CD4-positive, alpha-beta T cell (primary cell): Measurements from ENCODE around the gene PSG4. TPM values are rescaled to one million over a fixed set of nuclear protein-coding genes. Genes with fewer than 3 reads are reported as not detected.
"Not testable (repeated sequence)": the region's sequence is repeated elsewhere in the genome, so short reads cannot be mapped to it uniquely, and the experiment has no call there.

Experiments
- ATAC-seq: fragments of 200-7000 bp; cut with Tn5 transposase; one replicate; pipeline ENCODE4 v1.10.0; 2022; ENCODE audit warnings: mild to moderate bottlenecking; ENCODE audit not compliant: poor library complexity
- CTCF ChIA-PET: fragments of 350-600 bp; sonication (Branson Sonifier 250); formaldehyde crosslinking; loops from one replicate; lab custom pipeline; 2021; ENCODE audit warnings: antibody characterized with exemption, inconsistent platforms; lab: Charles Lee
- POLR2A ChIA-PET: fragments of 350-600 bp; sonication (Branson Sonifier 250); formaldehyde crosslinking; loops from one replicate; lab custom pipeline; 2021; ENCODE audit warnings: antibody characterized with exemption, inconsistent platforms; lab: Charles Lee
- DNase-seq, 14 experiments: peaks; one replicate each; pipeline ENCODE4 v3.0.0-alpha.2; 2013 to 2020; ENCODE audit warnings: mixed read lengths in 2 of 14
- H3K27ac ChIP-seq, 2 donors: one replicate each; pipeline versions ENCODE4 v1.5.1 to v1.7.0; 2013; ENCODE audit warnings: low read length in 2 of 2, low read depth in 1 of 2, mild to moderate bottlenecking in 1 of 2
- H3K27me3 ChIP-seq, 2 experiments: 1 replicate in 1 of 2; 2 replicates in 1 of 2; pipeline versions ENCODE4 v1.6.1 to v1.7.0; 2013; ENCODE audit warnings: low read length in 2 of 2, control low read depth in 1 of 2, mild to moderate bottlenecking in 1 of 2, moderate library complexity in 1 of 2; ENCODE audit not compliant: insufficient read depth in 2 of 2, control insufficient read depth in 1 of 2
- H3K36me3 ChIP-seq: one replicate; pipeline ENCODE4 v1.6.1; 2013; ENCODE audit warnings: low read length, control low read depth; ENCODE audit not compliant: insufficient read depth
- H3K4me1 ChIP-seq: one replicate; pipeline ENCODE4 v1.6.1; 2013; ENCODE audit warnings: low read length, control low read depth; ENCODE audit not compliant: insufficient read depth
- H3K4me3 ChIP-seq: one replicate; pipeline ENCODE4 v1.5.1; 2013; ENCODE audit warnings: mild to moderate bottlenecking, low read length, moderate library complexity
- H3K9me3 ChIP-seq, 2 experiments: 1 replicate in 1 of 2; 2 replicates in 1 of 2; pipeline versions ENCODE4 v1.6.1 to v1.7.0; 2013; ENCODE audit warnings: low read length in 2 of 2, mild to moderate bottlenecking in 2 of 2, control low read depth in 1 of 2, moderate library complexity in 1 of 2; ENCODE audit not compliant: control insufficient read depth in 1 of 2, insufficient read depth in 1 of 2
- H3K27ac Mint-ChIP-seq: one replicate; pipeline ENCODE4 v1.8.0; 2020; ENCODE audit warnings: mixed read lengths
- H3K27me3 Mint-ChIP-seq: one replicate; pipeline ENCODE4 v1.8.0; 2021; ENCODE audit warnings: mixed read lengths
- H3K36me3 Mint-ChIP-seq: one replicate; pipeline ENCODE4 v1.8.0; 2021; ENCODE audit warnings: low read depth, mixed read lengths
- H3K4me1 Mint-ChIP-seq: one replicate; pipeline ENCODE4 v1.8.0; 2021; ENCODE audit warnings: low read depth, mixed read lengths
- H3K4me3 Mint-ChIP-seq: one replicate; pipeline ENCODE4 v1.8.0; 2020; ENCODE audit warnings: mild to moderate bottlenecking, mixed read lengths
- H3K9me3 Mint-ChIP-seq: one replicate; pipeline ENCODE4 v1.8.0; 2020; ENCODE audit warnings: mixed read lengths
- intact Hi-C, 2 experiments: fragments of 100-400 bp; cut with DNase I in 1 of 2; cut with micrococcal nuclease in 1 of 2; formaldehyde crosslinking; loops; one replicate each; pipeline versions ENCODE4 v1.15.1 to v1.9.0; 2023 to 2025; cut with DNase I, micrococcal nuclease
- total RNA-seq, 174 experiments: library from RNA in 2 of 174; stranded (reverse) in 2 of 174; gene quantifications; one replicate each; pipeline ENCODE4 v1.2.3 and lab custom pipeline; 2021 to 2026

The PSG4 gene
- total RNA-seq, 2 experiments from 2014 or later = not detected

DNA sequence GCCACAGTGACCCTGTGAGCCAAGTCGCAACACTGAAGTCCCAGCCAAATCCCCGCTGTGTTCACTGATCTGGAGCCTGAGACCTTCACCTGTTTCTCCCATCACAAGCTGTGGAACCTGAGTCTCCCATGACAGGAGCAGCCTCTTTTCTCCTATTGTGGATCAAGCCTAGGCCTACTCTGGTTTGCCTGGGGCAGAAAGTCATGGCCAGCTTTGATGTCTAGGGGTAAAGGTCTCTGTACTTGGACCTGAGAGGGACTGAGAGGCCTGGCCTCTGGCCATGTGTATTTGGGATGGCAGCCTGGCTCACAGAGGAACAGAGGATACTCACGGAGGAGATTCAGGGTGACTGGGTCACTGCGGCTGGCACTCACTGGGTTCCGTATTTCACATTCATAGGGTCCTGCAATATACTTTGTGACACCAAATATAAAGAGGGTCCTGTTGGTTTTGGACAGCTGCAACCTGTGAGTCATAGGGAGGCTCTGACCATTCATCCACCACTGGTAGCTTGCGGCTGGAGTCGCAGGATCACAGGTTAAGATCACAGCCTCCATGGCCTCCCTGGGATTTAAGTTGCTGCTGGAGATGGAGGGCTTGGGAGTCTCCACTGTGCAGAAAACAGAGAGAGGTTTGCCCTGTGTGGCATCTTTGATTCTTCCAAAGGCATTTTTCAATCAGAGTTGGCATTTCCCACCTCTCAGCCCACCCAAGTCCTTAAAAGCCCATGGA, 7.6 kb downstream of the PSG4 start:
- H3K36me3 ChIP-seq, H3K4me1 Mint-ChIP-seq, H3K36me3 Mint-ChIP-seq, H3K4me1 ChIP-seq, H3K4me3 ChIP-seq, H3K4me3 Mint-ChIP-seq, H3K27ac Mint-ChIP-seq, intact Hi-C loops, DNase-seq, H3K9me3 Mint-ChIP-seq, ATAC-seq, CTCF ChIA-PET, POLR2A ChIA-PET, H3K27me3 ChIP-seq, H3K9me3 ChIP-seq, H3K27ac ChIP-seq: not testable (repeated sequence)
- peaks cover 14% of the 10 kb centered on the region for H3K27me3 Mint-ChIP-seq

DNA sequence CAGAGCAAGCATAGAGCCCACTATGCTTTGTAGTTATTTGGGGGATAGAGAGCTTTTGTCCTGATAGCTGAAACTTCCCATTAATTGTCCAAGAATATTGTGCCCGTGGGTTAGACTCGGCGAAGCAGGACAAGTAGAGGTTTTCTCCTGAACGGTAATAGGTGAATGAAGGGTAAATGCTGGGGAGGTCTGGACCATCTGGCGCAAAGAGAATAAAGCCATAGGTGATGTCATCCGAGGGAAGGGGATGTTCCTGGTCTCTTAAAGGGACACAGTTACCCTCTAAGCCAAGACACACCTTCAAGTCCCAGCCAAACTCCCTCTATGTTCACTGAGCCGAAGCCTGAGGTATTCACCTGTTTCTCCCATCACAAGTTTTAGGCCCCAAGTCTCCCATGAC, 11.0 kb downstream of the PSG4 start:
- POLR2A ChIA-PET, H3K4me1 ChIP-seq, H3K4me1 Mint-ChIP-seq, H3K9me3 Mint-ChIP-seq, ATAC-seq, H3K27ac Mint-ChIP-seq, H3K36me3 ChIP-seq, H3K36me3 Mint-ChIP-seq, H3K4me3 ChIP-seq, H3K27ac ChIP-seq, CTCF ChIA-PET, H3K9me3 ChIP-seq, DNase-seq, H3K4me3 Mint-ChIP-seq, H3K27me3 ChIP-seq: not testable (repeated sequence)
- intact Hi-C loops = loop anchor here (2.0 kb wide), 2 partner anchors 66 to 68 kb away; no protein-coding TSS in a partner anchor
- peaks cover 37% of the 10 kb centered on the region for H3K27me3 Mint-ChIP-seq

DNA sequence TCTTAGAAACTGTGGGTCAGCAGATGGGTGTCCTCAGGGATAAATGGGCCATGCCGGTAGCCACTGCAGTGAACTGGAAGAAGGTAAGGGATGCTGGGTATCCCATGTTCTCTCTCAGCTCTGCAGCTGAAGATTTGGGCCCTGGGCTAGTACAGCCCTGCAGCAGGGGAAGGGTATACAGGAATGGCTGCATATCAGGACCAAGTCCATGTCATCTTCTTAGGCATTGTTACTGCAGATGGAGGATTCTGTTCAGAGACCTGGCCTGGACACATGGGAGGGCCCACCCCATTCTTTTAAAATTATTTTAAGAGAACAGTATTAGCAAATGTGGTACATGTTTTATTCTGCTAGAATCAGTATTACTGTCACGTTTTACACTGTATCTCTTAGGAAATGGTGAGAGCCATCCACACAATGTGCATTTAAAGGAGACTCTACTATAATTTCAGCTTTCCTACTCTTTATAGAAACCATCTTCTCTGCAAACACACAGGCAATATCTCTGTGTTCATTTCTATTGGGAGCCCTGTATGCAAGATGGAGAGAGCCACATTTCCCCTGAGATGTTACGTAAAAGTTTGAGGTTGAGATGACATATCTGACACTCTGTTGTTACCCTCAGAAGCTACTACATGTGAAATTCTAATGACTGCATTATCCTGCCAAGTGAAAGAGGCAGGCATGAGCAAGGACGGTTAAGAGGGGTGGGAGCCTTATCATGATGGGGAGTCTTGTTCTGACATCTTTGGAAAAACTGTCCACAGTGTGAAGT, 12.9 kb downstream of the PSG4 start:
- DNase-seq, POLR2A ChIA-PET, H3K4me1 ChIP-seq, H3K27me3 ChIP-seq, H3K27ac Mint-ChIP-seq, CTCF ChIA-PET, H3K36me3 Mint-ChIP-seq, H3K4me1 Mint-ChIP-seq, H3K9me3 ChIP-seq, H3K27ac ChIP-seq, ATAC-seq, H3K4me3 ChIP-seq, intact Hi-C loops, H3K36me3 ChIP-seq, H3K9me3 Mint-ChIP-seq, H3K4me3 Mint-ChIP-seq: not testable (repeated sequence)
- H3K27me3 Mint-ChIP-seq = peaks cover 46% of the 10 kb centered on the region

DNA sequence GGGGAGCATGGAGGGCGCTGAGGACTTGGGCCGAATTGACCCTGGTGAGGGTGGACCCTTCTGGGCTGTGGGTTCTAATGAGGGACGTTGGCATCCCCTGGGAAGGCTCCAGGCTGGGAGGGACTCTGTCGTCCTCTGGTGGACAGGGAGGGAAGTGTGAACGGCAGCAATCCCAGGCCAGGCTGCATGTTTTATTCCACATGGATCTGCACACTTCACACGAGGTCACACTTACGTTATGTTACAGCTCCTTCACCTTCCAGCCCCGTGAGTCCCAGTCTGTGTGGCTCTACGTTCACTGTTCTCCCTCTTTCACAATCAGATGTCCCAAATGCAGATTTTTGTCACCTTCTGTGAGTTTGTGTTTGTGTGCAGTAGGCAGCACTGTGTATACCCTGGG, 17.3 kb downstream of the PSG4 start:
- H3K9me3 ChIP-seq, ATAC-seq, H3K4me3 ChIP-seq, H3K36me3 Mint-ChIP-seq, CTCF ChIA-PET, H3K27ac ChIP-seq, H3K27ac Mint-ChIP-seq, intact Hi-C loops, H3K27me3 ChIP-seq, H3K36me3 ChIP-seq, DNase-seq, H3K4me1 ChIP-seq, H3K4me1 Mint-ChIP-seq, H3K4me3 Mint-ChIP-seq, POLR2A ChIA-PET, H3K9me3 Mint-ChIP-seq: not testable (repeated sequence)
- H3K27me3 Mint-ChIP-seq = peaks cover 43% of the 10 kb centered on the region

DNA sequence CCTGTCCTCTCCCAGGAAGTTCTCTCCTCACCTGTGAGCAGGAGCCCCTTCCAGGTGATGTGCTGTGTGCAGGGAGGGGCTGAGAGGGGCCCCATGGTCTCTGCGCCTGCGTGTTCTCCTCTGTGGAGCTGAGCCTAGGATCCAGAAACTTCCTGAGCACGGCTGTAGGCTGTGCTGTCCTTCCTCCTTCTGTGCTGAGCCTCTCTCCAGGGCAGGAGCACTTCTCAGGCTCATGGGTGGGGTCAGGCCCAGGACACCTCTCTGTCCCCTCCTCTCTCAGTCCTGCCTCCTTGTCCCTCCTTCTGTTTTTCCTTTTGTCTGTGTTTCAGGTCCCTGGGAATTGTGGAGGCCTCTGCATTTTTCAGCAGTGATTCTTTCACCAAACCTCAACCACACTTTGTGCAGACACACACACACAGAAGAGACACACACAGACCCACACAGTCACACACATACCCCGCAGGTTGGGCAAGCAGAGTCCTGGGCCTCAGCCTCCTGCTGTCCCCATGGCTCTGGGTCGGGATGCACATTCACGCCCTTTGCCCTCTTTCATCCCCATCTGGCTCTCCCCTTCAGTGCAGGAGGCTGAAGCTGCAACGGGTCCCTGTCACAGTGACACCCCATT, 19.0 kb downstream of the PSG4 start, which contains the start of gene PSG5:
Gene PSG5, minus strand, starts transcription at position 226 of the 625 bp plus-strand sequence. Its CDS starts 131 bp downstream, at position 95.
- H3K27me3 ChIP-seq, ATAC-seq, CTCF ChIA-PET, H3K36me3 ChIP-seq, H3K4me3 ChIP-seq, intact Hi-C loops, DNase-seq, H3K27ac Mint-ChIP-seq, H3K4me1 Mint-ChIP-seq, H3K9me3 Mint-ChIP-seq, H3K9me3 ChIP-seq, POLR2A ChIA-PET, H3K4me1 ChIP-seq, H3K4me3 Mint-ChIP-seq, H3K36me3 Mint-ChIP-seq, H3K27ac ChIP-seq: not testable (repeated sequence)
- peaks cover 40% of the 10 kb centered on the region for H3K27me3 Mint-ChIP-seq

DNA sequence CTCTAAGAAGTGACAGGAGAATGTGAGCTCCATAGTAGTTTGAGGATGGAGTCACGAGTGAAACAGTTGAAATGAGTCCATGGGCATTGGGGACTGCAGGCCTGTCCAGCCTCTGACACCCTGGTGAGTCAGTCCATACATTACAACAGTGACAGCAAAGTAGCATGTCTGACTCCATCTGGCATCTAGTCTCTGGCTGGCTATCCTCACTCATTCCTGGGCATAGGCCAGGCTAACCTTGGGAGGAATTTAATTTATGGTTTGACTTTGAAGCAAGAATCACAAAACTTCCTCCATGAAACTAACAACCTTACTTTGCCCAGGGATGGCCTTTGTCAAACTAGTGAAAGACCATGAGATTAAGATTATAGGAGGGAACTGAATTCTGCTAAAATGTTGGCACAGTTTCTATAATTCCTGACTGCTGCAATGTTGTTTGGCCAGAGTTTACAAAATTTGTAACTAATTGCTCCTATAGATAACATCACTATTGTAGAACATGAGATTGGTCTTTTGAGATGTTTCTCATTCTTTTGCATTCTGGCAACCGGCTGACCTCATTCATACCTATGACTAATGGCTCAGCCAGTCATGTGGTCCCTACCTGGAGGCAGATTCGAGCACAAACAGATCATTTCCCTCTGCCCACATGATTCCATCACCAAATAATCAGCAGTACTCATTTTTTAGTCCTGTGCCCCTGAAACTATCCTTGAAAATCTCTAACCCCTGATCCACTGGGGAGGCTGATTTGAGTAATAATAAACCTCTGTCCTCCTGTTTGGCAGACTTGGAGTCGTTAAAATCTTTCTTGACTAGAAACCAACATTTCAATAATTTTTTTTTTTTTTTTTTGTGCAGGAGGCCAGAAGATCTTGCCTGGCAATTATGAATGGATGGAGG, 23.3 kb downstream of the PSG4 start:
- H3K4me1 ChIP-seq, H3K27ac Mint-ChIP-seq, H3K27me3 ChIP-seq, H3K4me3 ChIP-seq, POLR2A ChIA-PET, DNase-seq, H3K9me3 Mint-ChIP-seq, ATAC-seq, intact Hi-C loops, H3K4me3 Mint-ChIP-seq, H3K27ac ChIP-seq, H3K9me3 ChIP-seq, H3K36me3 Mint-ChIP-seq, CTCF ChIA-PET, H3K4me1 Mint-ChIP-seq, H3K36me3 ChIP-seq: not testable (repeated sequence)
- peaks cover 21% of the 10 kb centered on the region for H3K27me3 Mint-ChIP-seq
